ENCODE results near the gene TMEM171. TPM values are rescaled to one million over a fixed set of nuclear protein-coding genes. Genes with fewer than 3 reads are reported as not detected.

The TMEM171 gene
- total RNA-seq, 1 donor from 2014 or later = 0.45 TPM

GRCh38 chr5:73093943-73094342 lies 26.4 kb upstream of the TMEM171 start:
- TF ChIP-seq EZH2 (IDR thresholded peaks at IDR 0.05; ENCODE audit: insufficient read depth, low read length) (no peak), CTCF (IDR thresholded peaks at IDR 0.05; ENCODE audit: insufficient read depth, low read depth, low read length) (no peak)
- Histone ChIP-seq H3K36me3 (ENCODE audit: insufficient read depth, low read length) (peaks cover 7% of the 10 kb centered on the region), H2AFZ (ENCODE audit: low read depth, low read length) (no peak overlapping the region), H3K4me3 (ENCODE audit: insufficient read depth, low read depth, low read length) (no peak overlapping the region), H3K27me3 (ENCODE audit: insufficient read depth, low read length) (no peaks in the 10 kb centered on the region), H3K4me1 (ENCODE audit: insufficient read depth, low read length) (peaks cover 8% of the 10 kb centered on the region), H4K20me1 (ENCODE audit: insufficient read depth, low read length) (no peaks in the 10 kb centered on the region), H3K9me3 (ENCODE audit: insufficient read depth, low read depth, low read length) (no peaks in the 10 kb centered on the region), H3K27ac (ENCODE audit: low read depth, low read length) (no peak overlapping the region), H3K79me2 (ENCODE audit: insufficient read depth, low read length) (no peaks in the 10 kb centered on the region), H3K9ac (ENCODE audit: low read length) (no peak overlapping the region), H3K4me2 (ENCODE audit: low read length) (peak overlapping the region; percentile 57)
- FAIRE-seq (no peak), DNase-seq (ENCODE audit: low read depth) (peak; percentile 72)
- H3K9me3 Mint-ChIP-seq (ENCODE audit: unreplicated experiment) = peaks cover 14% of the 10 kb centered on the region
- H3K27me3 Mint-ChIP-seq (ENCODE audit: low read depth, unreplicated experiment) = no peaks in the 10 kb centered on the region
- peaks cover 11% of the 10 kb centered on the region for H3K36me3 Mint-ChIP-seq (ENCODE audit: low read depth, unreplicated experiment)
- peak overlapping the region; percentile 62 for H3K27ac Mint-ChIP-seq (ENCODE audit: unreplicated experiment)
- H3K4me3 Mint-ChIP-seq (ENCODE audit: unreplicated experiment) = no peak overlapping the region
- peaks cover 14% of the 10 kb centered on the region for H3K4me1 Mint-ChIP-seq (ENCODE audit: low read depth, unreplicated experiment)

- FAIRE-seq (peak; percentile 87), DNase-seq (ENCODE audit: low read depth) (no peak)
- Histone ChIP-seq H3K9ac (ENCODE audit: low read length) (no peak overlapping the region), H3K4me3 (ENCODE audit: insufficient read depth, low read depth, low read length) (no peak overlapping the region), H4K20me1 (ENCODE audit: insufficient read depth, low read length) (no peaks in the 10 kb centered on the region), H3K27me3 (ENCODE audit: insufficient read depth, low read length) (no peaks in the 10 kb centered on the region), H3K9me3 (ENCODE audit: insufficient read depth, low read depth, low read length) (no peaks in the 10 kb centered on the region), H3K79me2 (ENCODE audit: insufficient read depth, low read length) (no peaks in the 10 kb centered on the region), H3K36me3 (ENCODE audit: insufficient read depth, low read length) (peaks cover 7% of the 10 kb centered on the region), H3K27ac (ENCODE audit: low read depth, low read length) (no peak overlapping the region), H2AFZ (ENCODE audit: low read depth, low read length) (no peak overlapping the region), H3K4me1 (ENCODE audit: insufficient read depth, low read length) (peaks cover 8% of the 10 kb centered on the region), H3K4me2 (ENCODE audit: low read length) (peak overlapping the region; percentile 57)
- Mint-ChIP-seq H3K4me3 (ENCODE audit: unreplicated experiment) (no peak overlapping the region), H3K36me3 (ENCODE audit: low read depth, unreplicated experiment) (peaks cover 11% of the 10 kb centered on the region), H3K9me3 (ENCODE audit: unreplicated experiment) (peaks cover 14% of the 10 kb centered on the region), H3K27me3 (ENCODE audit: low read depth, unreplicated experiment) (no peaks in the 10 kb centered on the region), H3K4me1 (ENCODE audit: low read depth, unreplicated experiment) (peaks cover 14% of the 10 kb centered on the region), H3K27ac (ENCODE audit: unreplicated experiment) (no peak overlapping the region)
- TF ChIP-seq EZH2 (IDR thresholded peaks at IDR 0.05; ENCODE audit: insufficient read depth, low read length) = no peak
- no peak for TF ChIP-seq CTCF (IDR thresholded peaks at IDR 0.05; ENCODE audit: insufficient read depth, low read depth, low read length)
Measured at GRCh38 chr5:73094415-73094814, 26.0 kb upstream of the TMEM171 start.

- FAIRE-seq (no peak), DNase-seq (ENCODE audit: low read depth) (peak; percentile 18)
- Mint-ChIP-seq H3K36me3 (ENCODE audit: low read depth, unreplicated experiment) (peaks cover 11% of the 10 kb centered on the region), H3K9me3 (ENCODE audit: unreplicated experiment) (peaks cover 14% of the 10 kb centered on the region), H3K4me1 (ENCODE audit: low read depth, unreplicated experiment) (peaks cover 14% of the 10 kb centered on the region), H3K4me3 (ENCODE audit: unreplicated experiment) (no peak overlapping the region), H3K27ac (ENCODE audit: unreplicated experiment) (no peak overlapping the region), H3K27me3 (ENCODE audit: low read depth, unreplicated experiment) (no peaks in the 10 kb centered on the region)
- H3K27ac ChIP-seq (ENCODE audit: low read depth, low read length) = no peak overlapping the region
- no peak overlapping the region for H3K4me3 ChIP-seq (ENCODE audit: insufficient read depth, low read depth, low read length)
- no peak overlapping the region for H3K9ac ChIP-seq (ENCODE audit: low read length)
- peaks cover 7% of the 10 kb centered on the region for H3K36me3 ChIP-seq (ENCODE audit: insufficient read depth, low read length)
- TF ChIP-seq EZH2 (IDR thresholded peaks at IDR 0.05; ENCODE audit: insufficient read depth, low read length) (no peak), CTCF (IDR thresholded peaks at IDR 0.05; ENCODE audit: insufficient read depth, low read depth, low read length) (no peak)
- no peaks in the 10 kb centered on the region for H3K27me3 ChIP-seq (ENCODE audit: insufficient read depth, low read length)
- no peaks in the 10 kb centered on the region for H3K9me3 ChIP-seq (ENCODE audit: insufficient read depth, low read depth, low read length)
- H3K79me2 ChIP-seq (ENCODE audit: insufficient read depth, low read length) = no peaks in the 10 kb centered on the region
- no peak overlapping the region for H3K4me2 ChIP-seq (ENCODE audit: low read length)
- peaks cover 8% of the 10 kb centered on the region for H3K4me1 ChIP-seq (ENCODE audit: insufficient read depth, low read length)
- no peaks in the 10 kb centered on the region for H4K20me1 ChIP-seq (ENCODE audit: insufficient read depth, low read length)
- H2AFZ ChIP-seq (ENCODE audit: low read depth, low read length) = no peak overlapping the region
Measured at GRCh38 chr5:73095564-73096238, 24.7 kb upstream of the TMEM171 start.
